Neural cell (in vitro differentiated cells): ENCODE data around the gene NFIA. TPM values are rescaled to one million over a fixed set of nuclear protein-coding genes. Genes with fewer than 3 reads are reported as not detected.

Experiments
- H2AFZ ChIP-seq: fragments of 200-600, 300-800 bp; sonication (generic), shearing (Covaris generic); 2 replicates; pipeline ENCODE4 v1.6.0; 2014; ENCODE audit warnings: low read depth, mild to moderate bottlenecking, antibody characterized with exemption, low read length, moderate library complexity
- H3F3A ChIP-seq: fragments of 200-600 bp; shearing (Covaris generic); 2 replicates; pipeline ENCODE4 v1.6.1; 2016; ENCODE audit warnings: mild to moderate bottlenecking, moderate library complexity, mixed read lengths, antibody characterized with exemption, low read length; ENCODE audit not compliant: insufficient read depth, poor library complexity, severe bottlenecking
- H3K27ac ChIP-seq: fragments of 200-600, 300-800 bp; sonication (generic), shearing (Covaris generic); 2 replicates; pipeline ENCODE4 v1.5.1; 2014; ENCODE audit warnings: mild to moderate bottlenecking, low read length, moderate library complexity
- H3K27me3 ChIP-seq: fragments of 300-800, 200-600 bp; sonication (generic), shearing (Covaris generic); 2 replicates; pipeline ENCODE4 v1.6.0; 2014; ENCODE audit warnings: mild to moderate bottlenecking, low read depth, low read length, moderate library complexity; ENCODE audit not compliant: insufficient read depth
- H3K36me3 ChIP-seq: fragments of 300-800, 200-600 bp; sonication (generic), shearing (Covaris generic); 2 replicates; pipeline ENCODE4 v1.5.1; 2014; ENCODE audit warnings: mild to moderate bottlenecking, antibody characterized with exemption, low read length, moderate library complexity; ENCODE audit not compliant: insufficient read depth
- H3K4me2 ChIP-seq: fragments of 300-800, 200-600 bp; sonication (generic), shearing (Covaris generic); 2 replicates; pipeline ENCODE4 v1.6.0; 2014; ENCODE audit warnings: mild to moderate bottlenecking, low read length
- H3K4me3 ChIP-seq: fragments of 300-800, 200-600 bp; sonication (generic), shearing (Covaris generic); 2 replicates; pipeline ENCODE4 v1.5.1; 2014; ENCODE audit warnings: mild to moderate bottlenecking, low read length, moderate library complexity
- H3K79me2 ChIP-seq: fragments of 200-600 bp; shearing (Covaris generic); replicated peaks from 2 replicates; pipeline ENCODE4 v1.6.0; 2014; ENCODE audit warnings: mild to moderate bottlenecking, low read length, moderate library complexity; ENCODE audit not compliant: insufficient read depth
- H3K9ac ChIP-seq: fragments of 300-800, 200-600 bp; sonication (generic), shearing (Covaris generic); 2 replicates; pipeline ENCODE4 v1.6.1; 2016; ENCODE audit warnings: mild to moderate bottlenecking, low read length, mixed read lengths
- H3K9me2 ChIP-seq: fragments of 200-600 bp; shearing (Covaris generic); 2 replicates; pipeline ENCODE4 v1.6.1; 2016; ENCODE audit warnings: mild to moderate bottlenecking, low read length, mixed read lengths; ENCODE audit not compliant: insufficient read depth
- H3K9me3 ChIP-seq: fragments of 200-600, 300-800 bp; sonication (generic), shearing (Covaris generic); 2 replicates; pipeline ENCODE4 v1.6.1; 2016; ENCODE audit warnings: mild to moderate bottlenecking, mixed run types, low read length, moderate library complexity, mixed read lengths
- H4K20me1 ChIP-seq: fragments of 200-600 bp; shearing (Covaris generic); 2 replicates; pipeline ENCODE4 v1.6.1; 2016; ENCODE audit warnings: mild to moderate bottlenecking, mixed run types; ENCODE audit not compliant: insufficient read depth
- EP300 ChIP-seq: fragments of 450-650 bp; conservative IDR thresholded peaks from 2 replicates; pipeline ENCODE4 v1.6.1; 2014; ENCODE audit warnings: antibody characterized with exemption, mild to moderate bottlenecking, moderate library complexity; ENCODE audit not compliant: poor library complexity, severe bottlenecking
- EZH2 ChIP-seq: fragments of 200-600, 300-800 bp; shearing (Covaris generic), sonication (generic); IDR thresholded peaks from 2 replicates; pipeline ENCODE4 v1.6.1; 2014; ENCODE audit warnings: antibody characterized with exemption, low read length, borderline replicate concordance, mild to moderate bottlenecking; ENCODE audit not compliant: insufficient read depth, poor library complexity, severe bottlenecking
- MXI1 ChIP-seq: fragments of 450-650 bp; conservative IDR thresholded peaks from 2 replicates; pipeline ENCODE4 v1.6.1; 2014; ENCODE audit warnings: antibody characterized with exemption, mild to moderate bottlenecking; ENCODE audit not compliant: poor library complexity, severe bottlenecking
- POLR2AphosphoS5 ChIP-seq: IDR thresholded peaks from 2 replicates; pipeline ENCODE4 v1.6.1; 2012
- RAD21 ChIP-seq: fragments of 450-650 bp; conservative IDR thresholded peaks from 2 replicates; pipeline ENCODE4 v1.6.1; 2014; ENCODE audit warnings: antibody characterized with exemption, mild to moderate bottlenecking, moderate library complexity
- SMC3 ChIP-seq: fragments of 450-650 bp; conservative IDR thresholded peaks from 2 replicates; pipeline ENCODE4 v1.6.1; 2014; ENCODE audit warnings: antibody characterized with exemption, mild to moderate bottlenecking, moderate library complexity; ENCODE audit not compliant: poor library complexity
- TAF1 ChIP-seq: IDR thresholded peaks from 2 replicates; pipeline ENCODE4 v1.6.1; 2012; ENCODE audit warnings: low read depth
- polyA plus RNA-seq: library from polyadenylated mRNA; depleted of rRNA; stranded (reverse); fragments of >200 nt; gene quantifications from 2 replicates; pipeline ENCODE4 v1.2.3, GENCODE V29; 2014
- TF ChIP-seq, protein P1 (sequence below): IDR thresholded peaks from 2 replicates; pipeline ENCODE4 v1.6.1; 2012; ENCODE audit warnings: borderline replicate concordance
- TF ChIP-seq, protein P2 (sequence below): fragments of 450-650 bp; IDR thresholded peaks from 2 replicates; pipeline ENCODE4 v1.5.1; 2014; ENCODE audit warnings: antibody characterized with exemption, mild to moderate bottlenecking, moderate library complexity; ENCODE audit not compliant: poor library complexity, severe bottlenecking

NFIA gene
- polyA plus RNA-seq, 1 donor from 2014 or later = 0.47 TPM

DNA sequence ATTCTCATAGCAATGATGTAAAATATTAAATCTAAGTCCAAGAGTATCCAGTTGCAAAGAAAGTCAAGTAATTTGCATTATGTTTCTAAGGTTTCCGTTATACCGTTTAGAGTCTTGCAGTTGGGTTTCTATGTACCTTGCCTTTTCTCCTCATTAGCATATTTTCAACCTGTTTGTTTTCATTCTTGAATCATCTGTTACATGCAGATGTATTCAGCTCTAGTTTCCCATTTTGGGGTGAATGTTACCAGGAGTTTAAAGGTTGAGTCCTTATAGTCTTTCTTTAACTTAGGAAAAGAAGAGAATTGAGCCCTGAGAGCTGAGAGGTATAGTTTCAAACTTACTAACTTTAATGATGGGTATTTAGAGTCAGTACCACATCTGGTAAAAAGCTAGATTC, 139.9 kb downstream of the NFIA start:
- no peaks in the 10 kb centered on the region for H3F3A ChIP-seq
- H3K4me2 ChIP-seq = no peak overlapping the region
- H3K27ac ChIP-seq = no peak overlapping the region
- H2AFZ ChIP-seq = no peak overlapping the region
- H3K9me2 ChIP-seq = no peaks in the 10 kb centered on the region
- H3K9ac ChIP-seq = no peak overlapping the region
- TF ChIP-seq SMC3 (no peak), MXI1 (no peak), EZH2 (no peak), POLR2AphosphoS5 (no peak), EP300 (no peak), RAD21 (no peak), TAF1 (no peak)
- TF ChIP-seq, protein P1, sequence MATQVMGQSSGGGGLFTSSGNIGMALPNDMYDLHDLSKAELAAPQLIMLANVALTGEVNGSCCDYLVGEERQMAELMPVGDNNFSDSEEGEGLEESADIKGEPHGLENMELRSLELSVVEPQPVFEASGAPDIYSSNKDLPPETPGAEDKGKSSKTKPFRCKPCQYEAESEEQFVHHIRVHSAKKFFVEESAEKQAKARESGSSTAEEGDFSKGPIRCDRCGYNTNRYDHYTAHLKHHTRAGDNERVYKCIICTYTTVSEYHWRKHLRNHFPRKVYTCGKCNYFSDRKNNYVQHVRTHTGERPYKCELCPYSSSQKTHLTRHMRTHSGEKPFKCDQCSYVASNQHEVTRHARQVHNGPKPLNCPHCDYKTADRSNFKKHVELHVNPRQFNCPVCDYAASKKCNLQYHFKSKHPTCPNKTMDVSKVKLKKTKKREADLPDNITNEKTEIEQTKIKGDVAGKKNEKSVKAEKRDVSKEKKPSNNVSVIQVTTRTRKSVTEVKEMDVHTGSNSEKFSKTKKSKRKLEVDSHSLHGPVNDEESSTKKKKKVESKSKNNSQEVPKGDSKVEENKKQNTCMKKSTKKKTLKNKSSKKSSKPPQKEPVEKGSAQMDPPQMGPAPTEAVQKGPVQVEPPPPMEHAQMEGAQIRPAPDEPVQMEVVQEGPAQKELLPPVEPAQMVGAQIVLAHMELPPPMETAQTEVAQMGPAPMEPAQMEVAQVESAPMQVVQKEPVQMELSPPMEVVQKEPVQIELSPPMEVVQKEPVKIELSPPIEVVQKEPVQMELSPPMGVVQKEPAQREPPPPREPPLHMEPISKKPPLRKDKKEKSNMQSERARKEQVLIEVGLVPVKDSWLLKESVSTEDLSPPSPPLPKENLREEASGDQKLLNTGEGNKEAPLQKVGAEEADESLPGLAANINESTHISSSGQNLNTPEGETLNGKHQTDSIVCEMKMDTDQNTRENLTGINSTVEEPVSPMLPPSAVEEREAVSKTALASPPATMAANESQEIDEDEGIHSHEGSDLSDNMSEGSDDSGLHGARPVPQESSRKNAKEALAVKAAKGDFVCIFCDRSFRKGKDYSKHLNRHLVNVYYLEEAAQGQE = no peak
- TF ChIP-seq, protein P2, sequence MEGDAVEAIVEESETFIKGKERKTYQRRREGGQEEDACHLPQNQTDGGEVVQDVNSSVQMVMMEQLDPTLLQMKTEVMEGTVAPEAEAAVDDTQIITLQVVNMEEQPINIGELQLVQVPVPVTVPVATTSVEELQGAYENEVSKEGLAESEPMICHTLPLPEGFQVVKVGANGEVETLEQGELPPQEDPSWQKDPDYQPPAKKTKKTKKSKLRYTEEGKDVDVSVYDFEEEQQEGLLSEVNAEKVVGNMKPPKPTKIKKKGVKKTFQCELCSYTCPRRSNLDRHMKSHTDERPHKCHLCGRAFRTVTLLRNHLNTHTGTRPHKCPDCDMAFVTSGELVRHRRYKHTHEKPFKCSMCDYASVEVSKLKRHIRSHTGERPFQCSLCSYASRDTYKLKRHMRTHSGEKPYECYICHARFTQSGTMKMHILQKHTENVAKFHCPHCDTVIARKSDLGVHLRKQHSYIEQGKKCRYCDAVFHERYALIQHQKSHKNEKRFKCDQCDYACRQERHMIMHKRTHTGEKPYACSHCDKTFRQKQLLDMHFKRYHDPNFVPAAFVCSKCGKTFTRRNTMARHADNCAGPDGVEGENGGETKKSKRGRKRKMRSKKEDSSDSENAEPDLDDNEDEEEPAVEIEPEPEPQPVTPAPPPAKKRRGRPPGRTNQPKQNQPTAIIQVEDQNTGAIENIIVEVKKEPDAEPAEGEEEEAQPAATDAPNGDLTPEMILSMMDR = no peak
- H3K79me2 ChIP-seq = no peaks in the 10 kb centered on the region
- H4K20me1 ChIP-seq = no peaks in the 10 kb centered on the region
- H3K27me3 ChIP-seq = no peaks in the 10 kb centered on the region
- no peaks in the 10 kb centered on the region for H3K36me3 ChIP-seq
- no peaks in the 10 kb centered on the region for H3K9me3 ChIP-seq
- H3K4me3 ChIP-seq = no peak overlapping the region

GRCh38 chr1:61223140-61223539, 140.8 kb downstream of the NFIA start:
- Histone ChIP-seq H2AFZ (no peak overlapping the region), H3K36me3 (no peaks in the 10 kb centered on the region), H3K4me3 (no peak overlapping the region), H3K79me2 (no peaks in the 10 kb centered on the region), H3K27me3 (no peaks in the 10 kb centered on the region), H3K9me2 (no peaks in the 10 kb centered on the region), H3F3A (no peaks in the 10 kb centered on the region), H3K27ac (no peak overlapping the region), H3K9ac (no peak overlapping the region), H3K9me3 (no peaks in the 10 kb centered on the region), H4K20me1 (no peaks in the 10 kb centered on the region), H3K4me2 (no peak overlapping the region)
- TF ChIP-seq EZH2 = no peak
- TF ChIP-seq, protein P2 = no peak
- no peak for TF ChIP-seq RAD21
- no peak for TF ChIP-seq POLR2AphosphoS5
- no peak for TF ChIP-seq EP300
- no peak for TF ChIP-seq MXI1
- TF ChIP-seq SMC3 = no peak
- TF ChIP-seq, protein P1 = no peak
- TF ChIP-seq TAF1 = no peak
